Ishikawa (cell line): ENCODE data around the gene PLXDC2.

Experiments used
- CEBPB ChIP-seq: IDR thresholded peaks from 2 replicates; pipeline ENCODE4 v1.6.1; 2012
- CREB1 ChIP-seq: IDR thresholded peaks from 2 replicates; pipeline ENCODE4 v1.6.1; 2012; ENCODE audit warnings: low read depth
- MAX ChIP-seq: IDR thresholded peaks from 2 replicates; pipeline ENCODE4 v1.6.1; 2012
- NFIC ChIP-seq: IDR thresholded peaks from 2 replicates; pipeline ENCODE4 v1.6.1; 2012
- RAD21 ChIP-seq: IDR thresholded peaks from 2 replicates; pipeline ENCODE4 v1.6.1; 2012; ENCODE audit warnings: low read depth
- TAF1 ChIP-seq: IDR thresholded peaks from 2 replicates; pipeline ENCODE4 v1.6.1; 2012; ENCODE audit warnings: low read depth, mild to moderate bottlenecking
- TEAD4 ChIP-seq: IDR thresholded peaks from 2 replicates; pipeline ENCODE4 v1.6.1; 2012

GRCh38 chr10:19800161-19800560, 16.1 kb upstream of the PLXDC2 start:
- TF ChIP-seq TAF1 (no peak), MAX (no peak), RAD21 (no peak), CREB1 (no peak), TEAD4 (no peak), CEBPB (no peak), NFIC (no peak)
